ENCODE results near the gene TRHDE.

DNA sequence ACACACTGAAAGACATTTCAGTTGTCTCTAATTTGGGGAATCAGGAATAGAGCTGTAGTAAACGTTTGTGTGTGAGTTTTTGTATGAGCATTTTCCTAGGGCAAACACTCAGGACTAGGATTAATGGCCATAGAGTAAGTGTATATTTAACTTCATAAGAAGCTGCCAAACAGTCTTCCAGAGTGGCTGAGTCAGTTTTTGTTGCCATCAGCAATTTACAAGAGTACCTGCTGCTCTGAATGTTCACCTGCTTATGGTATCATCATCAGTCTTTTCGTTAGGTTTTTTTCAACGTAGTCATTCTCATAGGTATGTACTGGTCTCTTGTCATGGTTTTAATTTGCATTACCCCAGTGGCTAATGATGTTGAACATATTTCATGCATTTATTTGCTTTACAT is 30.6 kb upstream of the TRHDE start:
- TF ChIP-seq, protein P1, sequence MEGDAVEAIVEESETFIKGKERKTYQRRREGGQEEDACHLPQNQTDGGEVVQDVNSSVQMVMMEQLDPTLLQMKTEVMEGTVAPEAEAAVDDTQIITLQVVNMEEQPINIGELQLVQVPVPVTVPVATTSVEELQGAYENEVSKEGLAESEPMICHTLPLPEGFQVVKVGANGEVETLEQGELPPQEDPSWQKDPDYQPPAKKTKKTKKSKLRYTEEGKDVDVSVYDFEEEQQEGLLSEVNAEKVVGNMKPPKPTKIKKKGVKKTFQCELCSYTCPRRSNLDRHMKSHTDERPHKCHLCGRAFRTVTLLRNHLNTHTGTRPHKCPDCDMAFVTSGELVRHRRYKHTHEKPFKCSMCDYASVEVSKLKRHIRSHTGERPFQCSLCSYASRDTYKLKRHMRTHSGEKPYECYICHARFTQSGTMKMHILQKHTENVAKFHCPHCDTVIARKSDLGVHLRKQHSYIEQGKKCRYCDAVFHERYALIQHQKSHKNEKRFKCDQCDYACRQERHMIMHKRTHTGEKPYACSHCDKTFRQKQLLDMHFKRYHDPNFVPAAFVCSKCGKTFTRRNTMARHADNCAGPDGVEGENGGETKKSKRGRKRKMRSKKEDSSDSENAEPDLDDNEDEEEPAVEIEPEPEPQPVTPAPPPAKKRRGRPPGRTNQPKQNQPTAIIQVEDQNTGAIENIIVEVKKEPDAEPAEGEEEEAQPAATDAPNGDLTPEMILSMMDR (conservative IDR thresholded peaks at IDR 0.05; ENCODE audit: low read depth, low read length), result no peak
- TF ChIP-seq EZH2 (IDR thresholded peaks at IDR 0.05; ENCODE audit: low read length, unreplicated experiment), result no peak
- no peak for TF ChIP-seq EZH2phosphoT487 (IDR thresholded peaks at IDR 0.05; ENCODE audit: borderline replicate concordance, low read length)
